Measurements from ENCODE around the gene MTFMT.

GRCh38 chr15:64970698-64971097 lies 58.7 kb downstream of the MTFMT start:
- TF ChIP-seq NFRKB (IDR thresholded peaks at IDR 0.05) (no peak), KDM2A (CRISPR knock-in tag; IDR thresholded peaks at IDR 0.05; ENCODE audit: borderline replicate concordance, low read depth) (no peak), LBX2 (CRISPR knock-in tag; IDR thresholded peaks at IDR 0.05; ENCODE audit: borderline replicate concordance) (no peak), RAD51 (IDR thresholded peaks at IDR 0.05; ENCODE audit: borderline replicate concordance) (no peak), JUNB (CRISPR knock-in tag; IDR thresholded peaks at IDR 0.05; ENCODE audit: borderline replicate concordance) (no peak), ZBTB14 (CRISPR knock-in tag; IDR thresholded peaks at IDR 0.05) (no peak), POLR2A (IDR thresholded peaks at IDR 0.05; ENCODE audit: insufficient read depth in 1 of 2, low read depth in 2 of 2, low read length in 2 of 2) (no peak), NFYB (CRISPR knock-in tag; IDR thresholded peaks at IDR 0.05) (no peak)
